Adrenal gland (tissue), 5 donors: ENCODE results near the gene NXPE3.

Source experiments
- POLR2A ChIP-seq, 2 donors: fragments of 450-650 bp; IDR thresholded peaks; one replicate each; pipeline ENCODE4 v1.6.1; 2017; ENCODE audit warnings: antibody characterized with exemption in 2 of 2, mild to moderate bottlenecking in 2 of 2, moderate library complexity in 1 of 2
- TF ChIP-seq, protein P1 (sequence below), 6 experiments: fragments of 450-650 bp in 4 of 6; fragments of 200-600 bp in 2 of 6; sonication (generic) in 1 of 6; IDR thresholded peaks; 1 replicate in 5 of 6; 2 replicates in 1 of 6; pipeline versions ENCODE4 v1.5.1 to v1.8.0; 2016 to 2021; ENCODE audit warnings: antibody characterized with exemption in 6 of 6, mild to moderate bottlenecking in 2 of 6, moderate library complexity in 1 of 6
- donor health status: DM: no; HTN: no; CAD: no.

DNA sequence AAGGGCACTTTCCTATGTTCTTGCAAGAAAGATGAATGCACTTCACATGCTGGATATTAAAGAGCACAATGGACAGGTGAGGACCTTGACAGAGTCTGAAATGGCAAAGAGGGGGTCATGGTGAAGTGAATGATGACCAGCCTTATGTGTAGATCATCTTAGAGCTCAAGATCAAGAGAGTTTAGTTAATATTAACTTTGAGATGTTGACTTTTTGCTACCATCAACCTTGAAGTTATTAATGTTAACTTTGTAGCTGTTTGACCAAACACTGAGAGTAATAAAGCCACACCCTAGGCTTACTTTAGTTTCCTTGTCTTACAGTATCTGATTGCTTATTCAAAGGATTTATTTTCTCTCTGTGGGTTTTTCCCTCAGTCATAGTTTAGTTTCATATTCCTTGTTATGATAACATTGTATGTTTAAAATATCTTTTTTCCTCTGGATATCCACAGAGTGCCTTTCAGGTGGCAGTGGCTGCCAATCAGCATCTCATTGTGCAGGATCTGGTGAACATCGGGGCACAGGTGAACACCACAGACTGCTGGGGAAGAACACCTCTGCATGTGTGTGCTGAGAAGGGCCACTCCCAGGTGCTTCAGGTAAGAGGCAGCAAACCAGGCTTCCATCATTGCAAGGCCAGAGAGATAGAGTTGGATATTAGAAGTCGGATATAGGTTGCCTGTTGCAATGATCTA lies 75.7 kb downstream of the NXPE3 start:
- no peak for TF ChIP-seq POLR2A (IDR thresholded peaks at IDR 0.05)
- TF ChIP-seq, protein P1, sequence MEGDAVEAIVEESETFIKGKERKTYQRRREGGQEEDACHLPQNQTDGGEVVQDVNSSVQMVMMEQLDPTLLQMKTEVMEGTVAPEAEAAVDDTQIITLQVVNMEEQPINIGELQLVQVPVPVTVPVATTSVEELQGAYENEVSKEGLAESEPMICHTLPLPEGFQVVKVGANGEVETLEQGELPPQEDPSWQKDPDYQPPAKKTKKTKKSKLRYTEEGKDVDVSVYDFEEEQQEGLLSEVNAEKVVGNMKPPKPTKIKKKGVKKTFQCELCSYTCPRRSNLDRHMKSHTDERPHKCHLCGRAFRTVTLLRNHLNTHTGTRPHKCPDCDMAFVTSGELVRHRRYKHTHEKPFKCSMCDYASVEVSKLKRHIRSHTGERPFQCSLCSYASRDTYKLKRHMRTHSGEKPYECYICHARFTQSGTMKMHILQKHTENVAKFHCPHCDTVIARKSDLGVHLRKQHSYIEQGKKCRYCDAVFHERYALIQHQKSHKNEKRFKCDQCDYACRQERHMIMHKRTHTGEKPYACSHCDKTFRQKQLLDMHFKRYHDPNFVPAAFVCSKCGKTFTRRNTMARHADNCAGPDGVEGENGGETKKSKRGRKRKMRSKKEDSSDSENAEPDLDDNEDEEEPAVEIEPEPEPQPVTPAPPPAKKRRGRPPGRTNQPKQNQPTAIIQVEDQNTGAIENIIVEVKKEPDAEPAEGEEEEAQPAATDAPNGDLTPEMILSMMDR (IDR thresholded peaks at IDR 0.05) = no peak
